ENCODE data around the gene BDH1. TPM values are rescaled to one million over a fixed set of nuclear protein-coding genes. Genes with fewer than 3 reads are reported as not detected.

The BDH1 gene
- polyA plus RNA-seq, 1 of the 3 experiments (the other 2 are of a cell fraction), result 19.8 TPM

DNA sequence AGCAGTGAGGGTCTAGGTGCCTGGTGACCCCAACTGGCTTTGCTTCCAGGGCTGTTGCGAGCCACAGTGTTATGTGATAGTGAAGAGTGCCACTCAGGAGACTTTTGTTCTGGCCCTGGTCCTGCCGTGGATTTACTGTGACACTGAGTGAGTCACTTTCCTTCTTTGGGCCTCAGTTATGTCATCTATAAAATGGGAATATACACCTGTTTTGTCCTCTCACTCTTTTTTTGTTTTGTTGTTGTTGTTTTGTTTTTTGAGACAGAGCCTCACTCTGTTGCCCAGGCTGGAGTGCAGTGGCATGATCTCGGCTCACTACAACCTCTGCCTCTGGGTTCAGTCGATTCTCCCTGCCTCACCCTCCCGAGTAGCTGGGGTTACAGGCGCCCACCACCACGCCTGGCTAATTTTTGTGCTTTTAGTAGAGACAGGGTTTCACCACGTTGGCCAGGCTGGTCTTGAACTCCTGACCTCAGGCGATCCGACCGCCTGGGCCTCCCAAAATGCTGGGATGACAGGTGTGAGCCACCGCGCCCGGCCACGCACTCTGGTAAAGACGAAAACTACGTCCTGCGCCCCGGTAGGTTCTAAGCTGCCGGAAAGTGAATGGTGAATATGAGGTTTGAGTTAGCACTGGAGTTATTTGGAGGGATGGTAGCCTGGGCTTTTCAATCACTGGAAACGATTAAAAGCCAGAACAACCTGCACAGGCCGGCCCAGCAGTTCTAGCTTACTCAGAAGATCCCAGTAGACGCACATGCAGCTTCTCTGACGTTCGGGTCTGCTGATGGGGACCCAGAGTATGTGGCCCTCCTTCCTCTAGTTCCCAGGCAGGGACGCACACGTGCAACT, 46.6 kb downstream of the BDH1 start:
- H3F3A ChIP-seq (replicated peaks; ENCODE audit: insufficient read depth), result peaks cover 14% of the 10 kb centered on the region
- no peak overlapping the region for H3K27ac ChIP-seq (ENCODE audit: low read depth in 2 of 2, low read length in 1 of 2)
- H3K79me2 ChIP-seq (ENCODE audit: insufficient read depth), result no peaks in the 10 kb centered on the region
- H3K4me2 ChIP-seq, result no peak overlapping the region
- no peaks in the 10 kb centered on the region for H3K9me2 ChIP-seq
- CTCF ChIA-PET, result interaction anchor here (0.7 to 9.6 kb wide), 51 partner anchors 9 to 540 kb away, joined by 3 to 110 read pairs (median 4); no protein-coding TSS in a partner anchor
- no peak overlapping the region for H2AFZ ChIP-seq (ENCODE audit: low read depth)
- H3K9me3 ChIP-seq, result no peaks in the 10 kb centered on the region
- H3K27me3 ChIP-seq (ENCODE audit: insufficient read depth), result no peaks in the 10 kb centered on the region
- POLR2A ChIA-PET, result interaction anchor here (0.9 to 1.0 kb wide), 2 partner anchors 19 to 46 kb away, joined by 3 read pairs; no protein-coding TSS in a partner anchor
- peaks cover 0 to 37% of the 10 kb centered on the region in 2 experiments; a peak in 2 of 4 replicates for H3K4me1 ChIP-seq (ENCODE audit: control insufficient read depth in 1 of 2, insufficient read depth in 2 of 2, low read depth in 1 of 2, low read length in 1 of 2)
- no peak overlapping the region for H3K4me3 ChIP-seq (ENCODE audit: low read depth in 2 of 2, low read length in 1 of 2)
- DNase-seq, result no peak
- 94% methylated on average over 27 of the region's 27 CpGs for WGBS (ENCODE audit: low lambda C conversion rate)
- H3K36me3 ChIP-seq (replicated peaks in 1 of 2; ENCODE audit: control insufficient read depth in 1 of 2, insufficient read depth in 2 of 2, low read length in 1 of 2), result no peaks in the 10 kb centered on the region
- no peak overlapping the region for H3K9ac ChIP-seq
- H4K20me1 ChIP-seq (ENCODE audit: insufficient read depth), result no peaks in the 10 kb centered on the region
- TF ChIP-seq RFX5 (IDR thresholded peaks at IDR 0.05; ENCODE audit: low read length) (no peak), CHD2 (IDR thresholded peaks at IDR 0.05; ENCODE audit: low read length, partially characterized antibody) (no peak), FOXM1 (IDR thresholded peaks at IDR 0.05; ENCODE audit: low read depth) (no peak), TAF1 (IDR thresholded peaks at IDR 0.05; ENCODE audit: borderline replicate concordance, low read depth, low read length) (no peak), ELF1 (IDR thresholded peaks at IDR 0.05) (no peak), JUND (IDR thresholded peaks at IDR 0.05) (no peak), FOXJ3 (CRISPR knock-in tag; IDR thresholded peaks at IDR 0.05) (no peak), NFIC (IDR thresholded peaks at IDR 0.05; ENCODE audit: borderline replicate concordance) (no peak), TEAD4 (IDR thresholded peaks at IDR 0.05; ENCODE audit: borderline replicate concordance, insufficient read depth) (no peak), EP300 (IDR thresholded peaks at IDR 0.05; ENCODE audit: borderline replicate concordance in 1 of 2, low read depth in 1 of 2, low read length in 1 of 2) (no peak), MEF2A (IDR thresholded peaks at IDR 0.05; ENCODE audit: borderline replicate concordance, low read depth) (no peak), RXRA (IDR thresholded peaks at IDR 0.05; ENCODE audit: borderline replicate concordance, low read depth) (no peak), RCOR1 (IDR thresholded peaks at IDR 0.05; ENCODE audit: low read length) (no peak), GATA2 (CRISPR knock-in tag; IDR thresholded peaks at IDR 0.05) (no peak), FOSL2 (IDR thresholded peaks at IDR 0.05; ENCODE audit: borderline replicate concordance, low read depth) (no peak), GABPA (IDR thresholded peaks at IDR 0.05; ENCODE audit: low read depth) (no peak)
- TF ChIP-seq, protein P1, sequence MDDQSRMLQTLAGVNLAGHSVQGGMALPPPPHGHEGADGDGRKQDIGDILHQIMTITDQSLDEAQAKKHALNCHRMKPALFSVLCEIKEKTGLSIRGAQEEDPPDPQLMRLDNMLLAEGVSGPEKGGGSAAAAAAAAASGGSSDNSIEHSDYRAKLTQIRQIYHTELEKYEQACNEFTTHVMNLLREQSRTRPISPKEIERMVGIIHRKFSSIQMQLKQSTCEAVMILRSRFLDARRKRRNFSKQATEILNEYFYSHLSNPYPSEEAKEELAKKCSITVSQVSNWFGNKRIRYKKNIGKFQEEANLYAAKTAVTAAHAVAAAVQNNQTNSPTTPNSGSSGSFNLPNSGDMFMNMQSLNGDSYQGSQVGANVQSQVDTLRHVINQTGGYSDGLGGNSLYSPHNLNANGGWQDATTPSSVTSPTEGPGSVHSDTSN (IDR thresholded peaks at IDR 0.05), result no peak
- TF ChIP-seq, protein P2, sequence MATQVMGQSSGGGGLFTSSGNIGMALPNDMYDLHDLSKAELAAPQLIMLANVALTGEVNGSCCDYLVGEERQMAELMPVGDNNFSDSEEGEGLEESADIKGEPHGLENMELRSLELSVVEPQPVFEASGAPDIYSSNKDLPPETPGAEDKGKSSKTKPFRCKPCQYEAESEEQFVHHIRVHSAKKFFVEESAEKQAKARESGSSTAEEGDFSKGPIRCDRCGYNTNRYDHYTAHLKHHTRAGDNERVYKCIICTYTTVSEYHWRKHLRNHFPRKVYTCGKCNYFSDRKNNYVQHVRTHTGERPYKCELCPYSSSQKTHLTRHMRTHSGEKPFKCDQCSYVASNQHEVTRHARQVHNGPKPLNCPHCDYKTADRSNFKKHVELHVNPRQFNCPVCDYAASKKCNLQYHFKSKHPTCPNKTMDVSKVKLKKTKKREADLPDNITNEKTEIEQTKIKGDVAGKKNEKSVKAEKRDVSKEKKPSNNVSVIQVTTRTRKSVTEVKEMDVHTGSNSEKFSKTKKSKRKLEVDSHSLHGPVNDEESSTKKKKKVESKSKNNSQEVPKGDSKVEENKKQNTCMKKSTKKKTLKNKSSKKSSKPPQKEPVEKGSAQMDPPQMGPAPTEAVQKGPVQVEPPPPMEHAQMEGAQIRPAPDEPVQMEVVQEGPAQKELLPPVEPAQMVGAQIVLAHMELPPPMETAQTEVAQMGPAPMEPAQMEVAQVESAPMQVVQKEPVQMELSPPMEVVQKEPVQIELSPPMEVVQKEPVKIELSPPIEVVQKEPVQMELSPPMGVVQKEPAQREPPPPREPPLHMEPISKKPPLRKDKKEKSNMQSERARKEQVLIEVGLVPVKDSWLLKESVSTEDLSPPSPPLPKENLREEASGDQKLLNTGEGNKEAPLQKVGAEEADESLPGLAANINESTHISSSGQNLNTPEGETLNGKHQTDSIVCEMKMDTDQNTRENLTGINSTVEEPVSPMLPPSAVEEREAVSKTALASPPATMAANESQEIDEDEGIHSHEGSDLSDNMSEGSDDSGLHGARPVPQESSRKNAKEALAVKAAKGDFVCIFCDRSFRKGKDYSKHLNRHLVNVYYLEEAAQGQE (IDR thresholded peaks at IDR 0.05; ENCODE audit: low read depth, low read length), result no peak
- TF ChIP-seq, protein P3, sequence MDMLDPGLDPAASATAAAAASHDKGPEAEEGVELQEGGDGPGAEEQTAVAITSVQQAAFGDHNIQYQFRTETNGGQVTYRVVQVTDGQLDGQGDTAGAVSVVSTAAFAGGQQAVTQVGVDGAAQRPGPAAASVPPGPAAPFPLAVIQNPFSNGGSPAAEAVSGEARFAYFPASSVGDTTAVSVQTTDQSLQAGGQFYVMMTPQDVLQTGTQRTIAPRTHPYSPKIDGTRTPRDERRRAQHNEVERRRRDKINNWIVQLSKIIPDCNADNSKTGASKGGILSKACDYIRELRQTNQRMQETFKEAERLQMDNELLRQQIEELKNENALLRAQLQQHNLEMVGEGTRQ (IDR thresholded peaks at IDR 0.05; ENCODE audit: borderline replicate concordance, low read depth, low read length), result no peak
- TF ChIP-seq, protein P4, sequence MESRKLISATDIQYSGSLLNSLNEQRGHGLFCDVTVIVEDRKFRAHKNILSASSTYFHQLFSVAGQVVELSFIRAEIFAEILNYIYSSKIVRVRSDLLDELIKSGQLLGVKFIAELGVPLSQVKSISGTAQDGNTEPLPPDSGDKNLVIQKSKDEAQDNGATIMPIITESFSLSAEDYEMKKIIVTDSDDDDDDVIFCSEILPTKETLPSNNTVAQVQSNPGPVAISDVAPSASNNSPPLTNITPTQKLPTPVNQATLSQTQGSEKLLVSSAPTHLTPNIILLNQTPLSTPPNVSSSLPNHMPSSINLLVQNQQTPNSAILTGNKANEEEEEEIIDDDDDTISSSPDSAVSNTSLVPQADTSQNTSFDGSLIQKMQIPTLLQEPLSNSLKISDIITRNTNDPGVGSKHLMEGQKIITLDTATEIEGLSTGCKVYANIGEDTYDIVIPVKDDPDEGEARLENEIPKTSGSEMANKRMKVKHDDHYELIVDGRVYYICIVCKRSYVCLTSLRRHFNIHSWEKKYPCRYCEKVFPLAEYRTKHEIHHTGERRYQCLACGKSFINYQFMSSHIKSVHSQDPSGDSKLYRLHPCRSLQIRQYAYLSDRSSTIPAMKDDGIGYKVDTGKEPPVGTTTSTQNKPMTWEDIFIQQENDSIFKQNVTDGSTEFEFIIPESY (IDR thresholded peaks at IDR 0.05; ENCODE audit: borderline replicate concordance, low read depth), result no peak

Data from SK-N-SH (cell line).